ENCODE results near the gene PPP2R2C.

The PPP2R2C gene

DNA sequence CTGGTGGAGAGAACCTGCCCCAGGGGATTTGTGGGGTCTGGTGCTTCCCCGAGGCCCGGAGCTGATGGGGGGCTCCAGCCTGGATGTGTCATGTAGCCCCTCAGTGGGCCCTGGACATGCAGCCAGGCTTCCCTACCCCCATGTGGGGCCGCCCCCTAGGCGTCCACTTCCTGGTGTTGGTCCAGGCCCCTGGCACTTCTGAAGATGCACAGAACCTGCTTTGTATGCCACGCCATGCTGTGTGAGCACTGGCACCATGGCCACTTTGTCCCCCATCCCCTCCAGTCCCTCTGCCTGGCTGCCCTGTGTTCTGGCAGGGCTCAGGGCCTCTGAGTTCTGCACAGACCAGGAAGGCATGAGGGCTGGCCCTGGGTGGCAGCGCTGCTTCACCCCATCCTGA is 173.6 kb downstream of the PPP2R2C start:
- no peak for DNase-seq

DNA sequence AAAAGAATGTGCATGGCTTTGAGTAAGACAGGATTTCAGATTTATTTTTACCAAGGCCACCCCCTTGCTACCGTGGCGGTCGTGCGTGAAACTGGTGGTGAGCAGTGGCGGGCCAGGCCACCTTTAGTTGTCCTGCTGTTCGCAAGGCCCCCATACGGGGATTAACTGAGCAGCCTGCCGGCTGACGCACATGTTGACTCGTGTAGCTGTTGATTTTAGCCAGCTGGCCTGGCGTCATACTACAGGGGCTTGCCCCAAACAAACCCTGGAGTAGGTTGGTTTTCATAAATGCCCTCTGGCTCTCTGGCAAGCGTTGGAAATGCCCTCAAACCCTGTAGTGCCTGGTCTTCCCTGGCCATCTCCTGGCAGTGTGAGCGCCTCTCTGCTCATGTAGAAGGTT is 174.4 kb downstream of the PPP2R2C start:
- DNase-seq = no peak

DNA sequence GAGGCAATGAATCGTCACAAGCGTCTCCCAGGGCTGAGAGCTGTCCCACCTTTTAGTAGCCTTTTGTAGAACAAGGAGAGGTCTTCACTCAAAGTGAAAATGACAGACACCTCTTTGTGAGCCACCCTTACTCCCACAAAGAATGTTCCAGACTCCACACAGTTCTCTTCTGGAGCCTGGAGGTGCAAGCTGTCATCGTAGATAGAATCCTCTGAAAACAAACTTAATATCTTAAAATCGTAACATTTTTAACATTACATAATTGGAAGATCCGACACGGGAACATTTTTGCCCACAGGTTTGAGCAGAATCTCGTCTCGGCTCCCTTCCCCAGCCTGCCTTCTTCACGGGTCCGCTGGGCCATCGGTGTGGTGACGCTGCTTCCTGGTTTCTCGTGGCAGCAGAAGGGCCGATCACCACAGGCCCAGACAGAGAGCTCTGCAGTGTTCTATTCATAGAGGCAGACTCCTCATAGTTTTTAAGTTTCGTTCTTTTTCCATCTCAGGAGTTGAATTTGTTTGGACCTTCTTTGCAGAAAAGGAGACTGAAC is 175.1 kb downstream of the PPP2R2C start:
- no peak for DNase-seq

DNA sequence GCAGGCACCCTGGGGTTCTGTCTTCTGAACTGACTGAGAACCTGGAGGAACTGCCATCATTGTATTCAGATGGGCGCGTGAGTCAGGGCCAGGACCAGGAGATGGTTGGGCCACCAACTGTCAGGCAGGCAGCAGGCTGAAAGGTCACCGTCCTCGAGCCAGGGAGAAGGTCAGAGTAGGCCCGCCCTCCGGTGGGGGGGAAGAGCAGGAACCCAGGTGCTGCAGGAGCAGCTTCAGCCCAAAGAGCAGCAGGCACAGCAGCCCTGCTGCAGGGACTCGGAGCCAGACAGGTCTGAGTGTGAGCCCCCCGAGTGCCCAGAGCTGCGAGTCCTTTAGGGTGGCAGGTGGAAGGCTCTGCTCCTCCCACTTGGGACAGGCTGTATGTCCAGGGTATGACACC is 176.4 kb downstream of the PPP2R2C start:
- no peak for DNase-seq

DNA sequence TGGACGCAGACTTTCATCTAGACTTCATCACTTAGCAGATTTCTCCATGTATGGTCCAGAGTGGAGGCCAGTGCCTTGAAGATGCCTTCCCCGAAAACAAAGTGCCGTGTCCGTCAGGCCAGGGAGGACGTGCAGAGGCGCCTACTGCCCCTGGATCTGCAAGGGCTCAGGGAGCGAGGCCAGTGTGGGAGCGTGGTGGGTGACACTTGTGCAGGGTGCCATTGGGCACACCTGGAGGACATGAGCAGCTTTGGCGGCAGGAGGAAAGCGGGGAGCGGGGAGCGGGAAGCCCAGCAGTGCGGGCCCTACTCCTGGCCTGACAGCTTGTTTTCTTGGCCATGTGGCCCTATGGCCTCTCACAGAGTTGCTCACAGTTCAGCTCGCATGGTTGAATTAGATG is 176.9 kb downstream of the PPP2R2C start:
- DNase-seq = no peak

DNA sequence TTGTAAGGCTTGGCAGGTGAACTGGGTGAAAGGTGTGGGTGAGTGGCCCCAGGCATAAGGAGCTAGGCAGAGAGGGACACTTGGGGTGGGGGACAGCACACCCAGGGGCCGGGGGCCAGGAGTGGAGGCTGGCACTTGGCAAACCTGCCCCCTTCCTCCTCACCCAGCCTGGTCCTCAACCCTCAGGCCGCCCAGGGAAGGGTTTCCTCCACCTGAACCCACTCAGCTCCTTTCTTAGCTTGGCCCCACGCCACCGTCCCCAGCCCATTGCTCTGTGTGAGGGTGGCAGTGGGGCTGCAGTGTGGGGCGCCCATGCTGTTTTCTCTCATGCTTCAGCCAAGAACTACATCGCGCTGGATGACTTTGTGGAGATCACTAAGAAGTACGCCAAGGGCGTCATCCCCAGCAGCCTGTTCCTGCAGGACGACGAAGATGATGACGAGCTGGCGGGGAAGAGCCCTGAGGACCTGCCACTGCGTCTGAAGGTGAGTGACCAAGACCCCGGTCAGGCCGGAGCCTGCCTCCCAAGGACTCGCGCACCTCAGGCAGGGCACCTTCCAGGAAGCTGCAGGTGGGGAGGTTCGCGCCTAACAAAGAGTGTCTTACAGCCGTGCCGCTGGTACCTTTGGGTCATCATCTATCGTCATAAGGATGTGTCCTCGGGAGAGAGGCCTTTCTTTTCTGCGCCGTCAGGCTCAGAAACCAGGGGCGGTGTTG is 177.6 kb downstream of the PPP2R2C start:
- no peak for DNase-seq

DNA sequence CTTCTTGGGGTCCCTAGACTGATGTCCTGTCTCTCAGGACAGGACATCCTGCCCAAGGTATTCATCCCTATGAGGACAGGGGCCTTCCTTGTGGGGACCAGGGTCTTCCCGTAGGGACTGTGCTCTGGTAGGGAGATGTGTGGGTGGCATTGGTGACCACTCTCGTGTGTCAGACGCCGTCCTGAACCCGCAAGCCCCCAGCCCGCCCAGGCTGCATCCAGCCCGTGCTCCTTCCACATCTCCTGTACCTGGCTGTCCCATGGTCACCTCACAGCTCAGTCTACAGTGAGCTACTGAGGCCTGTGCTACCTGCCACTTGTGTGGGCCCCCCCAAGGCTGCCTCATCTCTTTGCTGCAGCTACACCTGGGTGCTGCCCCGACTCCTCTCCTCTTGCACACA is 178.8 kb downstream of the PPP2R2C start:
- no peak for DNase-seq

DNA sequence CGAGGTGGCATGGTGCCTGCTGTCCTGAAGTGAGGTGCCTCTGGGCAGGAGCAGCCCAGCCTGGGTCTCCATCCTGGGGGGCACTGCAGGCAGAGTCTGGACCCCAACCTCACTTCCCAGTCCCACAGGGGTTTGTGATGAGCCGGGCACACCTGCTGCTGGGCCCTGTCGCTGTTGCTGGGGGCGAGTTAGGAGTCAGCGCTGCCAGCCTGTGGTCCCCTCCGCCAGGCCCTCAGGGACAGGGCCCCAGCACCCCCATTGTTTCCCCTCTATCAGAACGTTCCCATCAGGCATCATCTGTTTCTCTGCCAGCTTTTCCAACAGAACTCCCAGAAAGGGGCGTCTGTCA is 179.3 kb downstream of the PPP2R2C start:
- no peak for DNase-seq

DNA sequence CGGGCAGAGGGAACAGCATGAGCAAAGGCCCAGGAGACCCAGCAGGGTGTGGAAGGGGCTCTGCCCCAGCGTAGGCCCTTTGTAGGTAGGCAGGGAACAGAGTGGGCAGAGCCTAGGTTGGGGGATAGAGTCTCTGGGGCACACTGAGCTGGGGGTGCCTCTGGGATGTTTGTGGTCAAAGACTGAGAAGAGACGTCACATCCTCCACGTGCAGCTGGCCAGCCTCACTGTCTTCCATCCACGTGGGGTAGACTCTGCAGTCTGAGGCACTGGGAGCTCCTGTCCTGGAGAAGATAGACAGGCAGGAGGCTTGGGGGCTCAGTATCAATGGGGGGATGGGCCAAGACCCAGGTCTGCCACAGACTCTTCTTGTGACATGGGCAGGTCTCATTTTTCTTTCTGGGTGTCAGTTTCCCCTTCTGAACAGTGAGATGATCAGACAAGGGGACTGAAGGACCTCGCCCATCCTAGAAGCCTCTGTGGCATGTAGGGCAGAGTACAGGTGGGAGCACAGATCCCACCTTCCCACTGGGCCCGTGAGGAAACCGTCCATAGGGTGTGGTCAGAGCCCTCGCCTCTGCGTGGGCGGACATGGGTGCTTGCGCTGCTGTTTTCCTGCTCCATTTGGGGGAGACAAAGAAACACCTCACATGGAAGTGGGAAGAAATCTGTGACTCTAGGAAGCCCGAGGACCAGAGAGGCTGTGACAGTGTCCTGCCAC is 179.9 kb downstream of the PPP2R2C start:
- no peak for DNase-seq

DNA sequence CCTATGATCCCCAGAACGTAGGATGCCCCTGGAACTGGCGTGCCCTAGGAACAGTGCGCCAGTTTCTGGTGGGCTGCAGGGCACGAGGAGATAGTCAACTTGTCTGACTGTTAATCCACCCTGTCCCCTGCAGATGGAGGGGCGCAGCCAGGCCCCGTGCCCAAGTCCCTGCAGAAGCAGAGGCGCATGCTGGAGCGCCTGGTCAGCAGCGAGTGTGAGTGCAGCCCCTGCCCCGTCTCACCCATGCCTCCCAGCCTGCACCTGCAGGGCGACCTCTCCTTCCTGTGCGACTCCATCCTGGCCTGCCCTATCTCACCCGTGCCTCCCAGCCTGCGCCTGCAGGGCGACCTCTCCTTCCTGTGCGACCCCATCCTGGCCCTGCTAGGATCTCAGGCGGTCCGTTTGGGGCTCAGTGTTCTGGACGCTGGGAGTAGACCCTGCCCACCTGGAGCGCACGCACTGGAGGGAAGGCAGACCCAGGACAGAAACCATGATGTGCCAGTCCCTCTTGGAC is 180.6 kb downstream of the PPP2R2C start:
- DNase-seq = no peak

DNA sequence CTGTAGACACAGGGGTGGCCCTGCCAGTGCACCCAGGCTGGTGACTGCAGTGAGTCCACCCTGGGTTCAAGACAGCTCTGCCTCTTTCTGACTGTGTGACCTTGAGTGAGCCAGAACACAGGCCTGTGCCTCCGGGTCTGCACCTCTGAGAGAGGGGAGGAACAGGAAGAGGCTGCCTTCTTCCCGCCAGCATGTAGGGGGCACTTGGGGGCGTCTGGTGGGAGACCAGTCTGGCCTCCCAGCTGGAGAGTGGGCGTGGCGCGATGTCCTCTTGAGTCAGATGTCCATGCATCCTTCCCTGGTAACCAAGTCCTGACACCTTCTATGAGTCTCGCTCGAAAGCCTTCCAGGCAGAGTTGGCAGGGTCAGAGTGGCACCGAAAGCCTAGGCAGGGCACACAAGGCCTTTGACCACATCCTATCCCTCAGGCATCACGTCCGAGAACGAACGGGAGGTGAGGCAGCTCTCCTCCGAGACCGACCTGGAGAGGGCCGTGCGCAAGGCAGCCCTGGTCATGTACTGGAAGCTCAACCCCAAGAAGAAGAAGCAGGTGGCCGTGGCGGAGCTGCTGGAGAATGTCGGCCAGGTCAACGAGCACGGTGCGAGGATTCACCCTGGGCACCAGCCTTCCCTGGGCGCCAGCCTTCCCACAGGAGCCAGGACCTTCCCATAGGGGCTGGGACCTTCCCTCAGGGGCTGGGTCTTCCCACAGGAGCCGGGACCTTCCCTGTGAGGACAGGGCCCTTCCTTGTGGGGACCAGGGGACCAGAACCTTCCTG is 181.5 kb downstream of the PPP2R2C start:
- no peak for DNase-seq

DNA sequence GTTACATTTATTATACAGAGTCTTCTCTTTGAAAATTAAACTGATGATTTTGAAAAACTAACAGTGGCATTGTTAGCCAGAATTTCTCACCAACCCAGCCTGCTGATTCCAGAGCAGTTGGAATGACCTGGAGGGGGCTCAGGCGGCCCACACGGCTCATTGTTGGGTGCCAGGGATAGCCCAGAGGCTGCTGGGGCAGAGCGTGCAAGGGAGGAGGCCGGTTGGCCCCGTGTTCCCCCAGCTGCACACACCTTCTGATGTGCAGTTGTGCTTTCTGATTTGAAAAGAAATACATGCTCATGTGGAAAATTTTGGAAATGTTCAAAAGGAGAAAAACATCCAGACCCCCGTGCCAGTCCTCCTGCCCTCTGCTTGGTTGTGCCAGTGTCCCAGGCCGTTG is 182.2 kb downstream of the PPP2R2C start:
- DNase-seq = no peak

DNA sequence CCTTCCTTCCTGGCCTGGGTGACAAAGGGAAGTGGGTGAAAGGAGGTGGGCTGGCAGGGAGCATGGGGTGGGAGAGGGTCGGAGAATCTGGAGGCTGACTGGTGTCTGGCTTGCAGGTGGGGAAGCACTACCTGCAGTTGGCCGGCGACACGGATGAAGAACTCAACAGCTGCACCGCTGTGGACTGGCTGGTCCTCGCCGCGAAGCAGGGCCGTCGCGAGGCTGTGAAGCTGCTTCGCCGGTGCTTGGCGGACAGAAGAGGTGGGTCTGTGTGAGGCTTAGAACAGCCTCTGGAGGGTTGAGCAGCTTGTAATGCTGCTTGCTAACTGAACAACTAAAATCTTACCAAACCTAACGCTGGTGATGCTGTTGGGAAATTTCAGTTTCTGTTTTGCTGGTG is 183.5 kb downstream of the PPP2R2C start:
- no peak for DNase-seq

DNA sequence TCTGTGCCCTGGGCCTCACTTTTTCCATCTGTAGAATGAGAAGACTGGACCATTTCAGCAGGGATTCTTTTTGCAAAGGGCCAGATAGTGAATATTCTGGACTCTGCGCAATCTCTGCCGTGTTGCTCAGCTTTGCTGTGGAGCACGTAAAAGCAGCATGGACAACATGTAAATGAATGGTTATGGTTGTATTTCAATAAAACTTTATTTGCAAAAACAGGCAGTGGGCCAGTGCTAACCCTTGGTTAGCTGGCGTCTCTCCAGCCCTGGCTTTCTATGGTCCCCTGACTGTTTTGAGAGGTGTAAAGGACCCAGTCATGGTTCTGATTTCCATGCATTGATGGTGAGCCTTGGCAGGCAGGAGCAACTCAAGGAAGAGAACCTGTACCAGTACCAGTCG is 184.1 kb downstream of the PPP2R2C start:
- no peak for DNase-seq

DNA sequence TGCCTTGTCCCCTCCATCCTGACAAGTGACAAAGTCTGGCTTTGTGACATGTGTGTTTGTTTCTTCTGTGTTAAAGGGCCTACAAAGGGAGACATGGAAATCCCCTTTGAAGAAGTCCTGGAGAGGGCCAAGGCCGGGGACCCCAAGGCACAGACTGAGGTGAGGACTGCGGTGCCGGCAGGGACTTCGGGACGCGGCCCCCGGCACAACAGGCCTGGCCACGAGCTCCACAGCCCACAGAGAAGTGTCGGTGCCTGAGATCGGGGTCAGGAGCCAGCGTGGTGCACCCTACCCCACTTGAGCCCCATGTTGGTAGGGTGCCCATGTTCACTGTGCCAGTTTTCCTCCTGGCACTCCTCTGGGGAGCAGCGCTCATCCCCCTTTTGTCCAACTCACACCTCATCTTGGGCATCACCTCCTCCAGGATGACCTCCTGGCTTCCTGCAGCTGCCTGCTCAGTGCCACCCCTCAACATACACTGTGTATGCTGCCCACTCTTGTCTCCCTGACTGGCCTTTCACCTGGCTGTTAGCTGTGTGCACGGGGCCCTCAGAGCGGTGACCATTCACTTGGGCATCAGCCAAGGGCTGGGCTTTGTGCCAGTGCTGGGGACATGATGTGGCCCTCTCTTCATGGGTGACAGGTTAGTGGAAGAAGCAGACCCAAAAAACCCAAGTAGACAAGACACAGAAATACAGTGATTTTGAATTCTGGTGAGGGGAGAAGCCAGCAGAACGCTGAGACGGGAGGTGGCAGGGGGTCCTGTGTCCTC is 185.2 kb downstream of the PPP2R2C start:
- DNase-seq = no peak

DNA sequence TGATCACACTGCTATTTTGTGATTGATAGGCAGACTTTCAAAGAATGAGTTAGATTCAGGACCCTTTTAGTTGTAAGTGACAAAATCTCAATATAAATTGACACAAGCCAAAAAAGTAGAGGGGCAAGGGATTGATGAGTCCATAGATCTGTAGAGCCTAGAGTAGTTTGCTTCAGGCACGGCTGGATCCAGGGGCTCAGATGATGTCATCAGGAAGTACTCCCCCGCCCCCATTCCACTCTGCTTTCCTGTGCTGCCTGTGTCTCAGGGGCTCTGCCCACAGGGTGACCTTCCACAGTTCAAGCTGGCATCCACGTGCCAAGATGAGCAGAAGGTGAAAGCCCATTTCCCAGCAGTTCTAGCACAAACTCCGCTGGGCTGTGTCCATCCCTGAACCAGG is 189.1 kb downstream of the PPP2R2C start:
- DNase-seq = no peak

DNA sequence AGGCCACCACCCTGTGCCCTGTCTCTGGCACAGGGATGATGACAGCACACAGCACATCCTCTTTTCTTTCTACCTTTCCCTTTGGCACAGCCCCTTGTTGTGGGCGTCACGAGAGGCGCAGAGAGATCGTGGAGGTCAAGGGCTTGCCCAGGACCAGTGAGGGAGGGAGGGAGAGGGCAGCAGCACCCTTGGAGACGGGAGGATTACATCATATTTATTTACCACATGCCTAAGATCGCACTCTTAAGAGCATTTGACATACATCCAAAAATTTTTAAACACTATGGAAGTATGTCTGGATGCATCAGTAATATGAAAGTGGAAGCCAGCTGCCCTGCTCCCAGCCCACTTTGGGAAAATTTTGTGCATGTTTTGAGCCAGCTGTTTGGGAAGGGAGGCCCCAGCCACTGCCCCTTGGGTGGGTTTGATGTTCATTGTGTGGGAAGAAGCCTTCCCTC is 190.1 kb downstream of the PPP2R2C start:
- no peak for DNase-seq

DNA sequence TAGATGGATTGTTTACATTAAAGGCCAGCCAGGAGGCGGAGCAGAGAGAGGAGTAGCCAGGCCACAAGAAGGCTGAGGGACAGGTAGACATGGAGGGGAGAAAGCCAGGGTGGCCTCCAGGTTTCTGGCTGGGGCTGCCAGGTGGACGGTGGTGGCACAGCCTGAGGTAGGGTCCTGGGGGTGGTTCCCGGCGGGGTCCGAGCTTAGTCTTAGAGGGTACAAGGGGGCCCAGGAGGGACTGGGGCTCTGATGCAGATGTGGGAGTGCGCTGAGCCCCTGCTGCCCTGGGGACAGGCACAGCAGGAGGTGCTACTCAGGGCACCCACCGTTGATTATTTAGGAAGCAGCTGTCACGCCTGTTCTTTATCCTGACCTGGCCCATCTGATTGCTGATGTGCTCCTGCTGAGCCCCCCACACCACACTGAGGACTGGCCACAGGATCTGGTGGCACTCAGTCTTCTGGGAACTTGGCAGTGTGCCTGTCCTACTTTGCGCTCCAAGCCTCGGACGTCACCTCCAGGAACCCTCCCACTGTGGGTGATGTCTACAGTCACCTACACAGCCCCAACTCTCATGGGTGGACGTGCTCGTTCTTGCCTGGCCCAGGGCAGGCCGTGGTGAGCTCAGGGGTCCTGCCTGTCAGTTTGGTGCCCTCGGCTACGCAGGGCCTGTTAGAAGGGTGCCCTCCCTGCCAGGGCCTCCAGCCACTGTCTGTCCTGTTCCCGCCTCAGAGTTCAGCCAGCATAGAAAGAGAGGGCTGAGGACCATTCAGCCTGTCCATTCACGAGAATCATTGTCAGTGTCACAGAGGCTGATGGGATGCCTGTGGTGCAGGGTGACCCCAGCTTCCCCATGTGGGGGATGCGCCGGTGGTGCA is 190.7 kb downstream of the PPP2R2C start:
- DNase-seq = no peak

DNA sequence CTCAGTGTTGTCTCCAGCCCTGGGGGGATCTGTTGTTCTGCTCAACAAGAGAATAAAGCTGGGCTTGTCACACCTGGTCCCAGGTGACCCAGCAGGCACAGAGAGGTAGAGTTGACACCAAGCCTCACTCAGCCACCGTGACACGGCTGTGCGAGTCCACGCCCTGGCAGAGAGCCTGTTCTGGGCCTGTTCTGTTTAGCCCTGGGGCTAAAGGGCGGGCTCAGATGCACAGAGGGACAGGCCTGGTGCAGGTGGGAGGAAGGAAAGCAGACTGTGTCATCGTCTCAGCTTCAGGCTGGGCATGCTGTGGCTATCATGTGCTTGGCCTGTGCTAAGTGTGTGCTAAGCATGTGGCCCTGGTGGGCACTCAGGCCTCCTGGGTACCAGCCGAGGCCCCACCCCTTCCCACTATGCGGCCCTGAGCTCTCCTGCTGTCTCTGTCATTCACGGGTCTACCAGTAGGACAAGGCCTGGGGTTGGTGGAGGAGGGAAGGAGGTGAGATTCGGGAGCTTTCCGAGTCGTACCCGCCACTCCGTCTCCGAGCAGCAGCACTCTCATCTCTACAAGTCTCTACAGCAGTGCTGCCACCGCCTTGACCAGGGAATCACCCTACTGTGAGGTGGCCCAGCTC is 191.9 kb downstream of the PPP2R2C start:
- DNase-seq = no peak

DNA sequence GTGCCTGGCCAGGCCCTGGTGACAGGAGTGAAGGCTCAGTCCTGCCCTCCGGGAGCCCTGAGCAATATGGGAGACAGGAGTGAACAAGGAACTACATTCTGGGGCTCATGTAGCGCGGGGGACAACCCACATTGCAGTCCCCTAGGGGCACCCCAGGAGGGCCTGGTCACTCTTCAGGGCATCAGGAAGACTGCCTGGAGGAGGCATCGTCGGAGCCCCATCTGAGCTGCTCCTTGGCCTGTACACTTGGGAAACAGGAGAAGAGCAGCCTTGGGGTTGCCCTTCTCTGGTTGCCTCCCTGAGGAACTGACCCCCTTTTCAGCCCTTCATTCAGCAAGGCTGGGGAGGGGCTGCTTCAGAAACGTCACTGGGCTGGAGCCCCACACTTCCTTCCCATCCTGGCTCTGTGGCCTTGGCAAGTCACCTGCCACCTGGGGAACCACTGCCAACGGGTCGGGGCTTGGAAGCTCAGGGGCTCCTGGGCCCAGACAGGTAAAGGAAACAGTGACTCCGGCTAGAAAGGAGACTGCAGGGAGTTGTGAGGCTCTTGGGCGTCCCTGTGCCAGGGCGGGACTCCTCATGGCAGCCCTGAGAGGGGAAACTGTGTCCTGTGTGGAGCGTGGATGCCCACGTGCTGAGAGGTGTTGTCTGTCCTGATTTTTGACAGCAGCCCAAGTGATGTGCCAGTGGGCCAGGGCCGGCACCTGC is 192.7 kb downstream of the PPP2R2C start:
- no peak for DNase-seq
